HL-60/S4 treated with retinoic acid at 250 ng/mL for 4 days and 3 days (cell line): ENCODE data around the gene TRMT2B.
"Not testable (repeated sequence)": the region's sequence is repeated elsewhere in the genome, so short reads cannot be mapped to it uniquely, and the experiment has no call there.

Experiments used
- in situ Hi-C: fragments of 300-500 bp; cut with MboI; formaldehyde crosslinking; loops from 2 replicates; pipeline ENCODE4 v1.7.0; 2022; ENCODE audit warnings: low sequenced_read_pairs

The TRMT2B gene, protein sequence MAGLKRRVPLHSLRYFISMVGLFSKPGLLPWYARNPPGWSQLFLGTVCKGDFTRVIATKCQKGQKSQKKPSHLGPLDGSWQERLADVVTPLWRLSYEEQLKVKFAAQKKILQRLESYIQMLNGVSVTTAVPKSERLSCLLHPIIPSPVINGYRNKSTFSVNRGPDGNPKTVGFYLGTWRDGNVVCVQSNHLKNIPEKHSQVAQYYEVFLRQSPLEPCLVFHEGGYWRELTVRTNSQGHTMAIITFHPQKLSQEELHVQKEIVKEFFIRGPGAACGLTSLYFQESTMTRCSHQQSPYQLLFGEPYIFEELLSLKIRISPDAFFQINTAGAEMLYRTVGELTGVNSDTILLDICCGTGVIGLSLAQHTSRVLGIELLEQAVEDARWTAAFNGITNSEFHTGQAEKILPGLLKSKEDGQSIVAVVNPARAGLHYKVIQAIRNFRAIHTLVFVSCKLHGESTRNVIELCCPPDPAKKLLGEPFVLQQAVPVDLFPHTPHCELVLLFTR

DNA sequence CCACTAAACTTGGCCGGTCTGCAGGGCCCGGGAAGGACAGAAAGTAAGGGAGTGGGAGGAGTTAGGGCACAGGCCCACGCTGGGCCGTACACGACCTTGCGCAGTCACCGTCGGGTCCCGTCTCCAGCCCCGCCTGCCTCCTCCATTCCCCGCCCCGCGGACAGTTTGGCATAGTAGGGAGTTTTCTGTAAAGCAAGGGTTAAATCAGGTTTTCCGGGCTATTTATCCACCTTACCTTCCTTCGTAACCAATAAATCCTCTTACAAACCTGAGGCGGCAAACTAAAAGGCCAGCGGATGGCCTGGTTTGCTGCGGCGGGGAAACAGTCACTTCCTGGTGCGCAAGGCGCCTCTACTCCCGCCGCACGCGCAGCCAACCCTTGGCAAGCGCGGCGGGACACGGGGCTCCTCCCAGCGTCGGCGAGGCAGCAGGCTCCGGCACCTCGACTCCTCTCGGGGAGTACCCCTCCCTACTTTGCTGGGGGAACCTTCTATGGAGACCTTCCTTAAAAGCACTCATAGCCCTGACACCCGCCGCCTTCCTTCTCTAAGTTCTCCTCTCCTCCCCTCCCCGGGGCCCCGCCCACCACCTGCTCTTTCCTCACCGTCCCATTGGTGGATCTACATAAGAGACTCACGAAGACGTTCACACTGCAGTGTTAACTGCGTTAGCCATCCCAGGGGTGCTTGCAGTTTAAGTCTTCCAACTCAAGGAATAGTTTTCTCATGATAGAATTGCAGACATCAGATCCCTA lies at the start of gene TRMT2B:
Gene TRMT2B (minus strand): TSS at position 563 of the 754 bp plus-strand sequence. CDS start 9,822 bp downstream, outside the sequence.
- in situ Hi-C loops, result no loop called here

GRCh38 chrX:101097546-101098453 lies 45.9 kb upstream of the TRMT2B start, which contains the start of gene CENPI:
TSS of gene CENPI (plus strand) at chrX:101098204. CDS start at chrX:101101071, 2,867 bp downstream.
- in situ Hi-C loops, result no loop called here

- in situ Hi-C loops, result no loop called here
Measured at GRCh38 chrX:101091817-101092216, 39.9 kb upstream of the TRMT2B start.

DNA sequence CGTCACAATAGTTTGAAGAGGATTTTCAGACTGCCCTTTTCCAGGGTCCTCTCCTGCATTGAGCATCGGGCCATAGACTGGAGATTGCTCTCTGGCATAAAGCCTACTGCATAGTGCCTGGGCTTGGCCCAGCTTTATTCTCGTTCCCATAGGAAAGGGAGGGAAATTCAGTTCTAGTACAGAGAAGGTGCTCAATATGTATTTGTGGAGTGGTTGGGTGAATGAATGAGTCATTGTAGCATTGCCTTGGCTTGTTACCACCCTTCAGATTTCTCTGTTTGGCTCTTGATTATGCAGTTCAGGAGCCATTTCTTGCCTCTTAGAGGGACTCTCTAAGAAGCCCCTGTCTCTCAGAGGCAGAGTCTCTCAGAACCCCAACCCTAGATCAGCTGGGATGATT lies 29.3 kb upstream of the TRMT2B start:
- in situ Hi-C loops, result no loop called here

GRCh38 chrX:101080326-101081124 lies 28.6 kb upstream of the TRMT2B start:
- in situ Hi-C loops, result no loop called here

- in situ Hi-C loops, result no loop called here
Measured at GRCh38 chrX:101079736-101080270, 27.9 kb upstream of the TRMT2B start.

DNA sequence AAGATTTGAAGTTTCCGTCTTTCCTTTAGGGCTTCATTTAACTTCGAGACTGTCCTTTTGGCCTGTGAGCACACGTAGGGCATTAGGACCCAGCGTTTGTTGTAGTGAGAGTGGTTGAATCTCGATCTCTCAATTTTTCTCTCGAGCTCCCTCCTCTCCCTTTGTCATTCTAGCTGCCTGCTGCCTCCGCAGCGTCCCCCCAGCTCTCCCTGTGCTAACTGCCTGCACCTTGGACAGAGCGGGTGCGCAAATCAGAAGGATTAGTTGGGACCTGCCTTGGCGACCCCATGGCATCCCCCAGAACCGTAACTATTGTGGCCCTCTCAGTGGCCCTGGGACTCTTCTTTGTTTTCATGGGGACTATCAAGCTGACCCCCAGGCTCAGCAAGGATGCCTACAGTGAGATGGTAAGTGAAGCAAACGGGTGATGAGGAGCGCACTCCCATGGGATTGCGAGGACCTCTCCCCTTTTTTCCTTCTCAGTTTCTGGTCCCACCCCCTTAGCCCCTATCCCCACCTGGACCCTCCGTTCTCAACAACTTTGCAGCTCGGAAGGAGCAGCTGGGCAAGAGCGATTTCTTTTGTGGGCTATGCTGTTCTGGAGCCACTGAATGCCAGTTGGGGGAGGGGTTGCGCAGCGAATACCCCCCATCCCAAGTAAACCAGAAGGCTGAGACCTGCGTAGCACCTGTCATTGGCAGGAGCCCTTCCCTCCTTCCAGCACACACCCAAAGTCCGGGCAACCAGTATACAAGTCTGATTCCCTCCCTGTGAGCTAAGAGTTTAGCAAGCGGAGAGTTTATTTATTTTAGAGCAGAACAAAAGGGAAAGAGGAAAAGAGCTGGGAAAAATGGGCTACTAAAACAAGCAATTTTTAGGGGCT lies 27.0 kb upstream of the TRMT2B start, which contains the start of gene TMEM35A:
Gene TMEM35A (plus strand): TSS at position 164 of the 883 bp plus-strand sequence. CDS start 124 bp downstream, at position 288.
- in situ Hi-C loops, result no loop called here

DNA sequence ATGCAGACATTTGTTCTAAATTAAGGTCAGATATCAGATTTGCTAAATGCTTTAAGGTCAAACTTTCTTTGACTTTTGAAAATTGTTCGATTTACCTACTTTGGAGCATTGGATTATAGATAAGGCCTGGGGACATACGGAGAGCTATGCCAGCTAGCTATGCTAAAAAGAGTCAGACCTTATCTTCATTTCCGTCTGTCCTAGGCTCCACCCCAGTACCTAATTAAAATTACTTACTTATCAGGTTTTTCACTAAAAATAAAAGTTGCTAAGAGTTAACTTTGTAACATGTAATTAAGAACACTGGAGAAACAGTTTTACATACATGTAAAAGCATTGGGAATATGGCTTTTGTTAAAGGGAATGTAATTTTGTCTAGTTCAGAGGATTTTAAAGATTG lies 19.7 kb upstream of the TRMT2B start:
- in situ Hi-C loops, result no loop called here

DNA sequence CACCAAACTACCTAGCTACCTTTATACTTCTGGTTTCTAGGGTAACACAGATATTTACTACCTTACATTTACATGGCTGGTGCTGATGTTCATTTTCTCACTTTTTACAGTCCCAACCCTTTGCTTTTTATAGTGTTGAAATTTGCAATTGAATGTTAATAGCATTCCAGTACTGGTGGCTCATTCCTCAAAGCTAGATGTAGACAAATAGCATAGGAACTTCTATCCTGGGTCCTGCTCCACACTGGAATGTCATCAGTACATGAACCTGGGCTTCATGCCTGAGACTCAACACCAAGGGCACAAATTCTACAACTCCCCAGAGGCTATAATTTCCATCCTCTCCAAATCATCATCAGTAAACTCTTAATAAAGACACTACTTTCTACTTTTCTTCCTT lies 10.3 kb upstream of the TRMT2B start:
- in situ Hi-C loops, result no loop called here

DNA sequence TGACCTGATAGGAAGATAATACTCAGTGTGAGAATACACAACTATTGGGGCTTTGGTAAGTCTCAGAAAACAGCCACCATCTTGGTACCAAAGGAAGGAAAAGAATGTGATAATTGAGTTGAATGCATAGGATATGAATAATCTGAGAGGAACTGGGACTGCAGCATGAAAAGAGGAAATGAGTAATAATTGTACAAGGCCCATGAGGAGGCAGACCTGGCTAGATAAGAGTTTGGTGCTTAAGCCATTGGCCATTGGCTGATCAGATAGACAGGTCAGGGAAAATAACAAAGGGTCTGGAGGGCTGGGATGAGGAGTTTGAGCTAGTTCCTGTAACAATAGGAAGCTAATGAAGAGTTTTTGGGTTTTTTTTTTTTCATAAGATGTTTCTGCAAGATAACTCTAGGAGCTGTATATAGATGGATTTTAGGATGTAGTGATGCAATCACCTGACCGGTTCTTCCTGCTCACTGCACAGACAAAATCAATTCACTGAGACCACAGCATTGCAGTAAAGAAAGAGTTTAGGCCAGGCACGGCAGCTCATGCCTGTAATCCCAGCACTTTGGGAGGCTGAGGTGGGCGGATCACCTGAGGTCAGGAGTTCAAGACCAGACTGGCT lies 5.3 kb upstream of the TRMT2B start:
- in situ Hi-C loops, result no loop called here

- in situ Hi-C loops, result not testable (repeated sequence)
Measured at GRCh38 chrX:101056551-101056950, 4.6 kb upstream of the TRMT2B start.

DNA sequence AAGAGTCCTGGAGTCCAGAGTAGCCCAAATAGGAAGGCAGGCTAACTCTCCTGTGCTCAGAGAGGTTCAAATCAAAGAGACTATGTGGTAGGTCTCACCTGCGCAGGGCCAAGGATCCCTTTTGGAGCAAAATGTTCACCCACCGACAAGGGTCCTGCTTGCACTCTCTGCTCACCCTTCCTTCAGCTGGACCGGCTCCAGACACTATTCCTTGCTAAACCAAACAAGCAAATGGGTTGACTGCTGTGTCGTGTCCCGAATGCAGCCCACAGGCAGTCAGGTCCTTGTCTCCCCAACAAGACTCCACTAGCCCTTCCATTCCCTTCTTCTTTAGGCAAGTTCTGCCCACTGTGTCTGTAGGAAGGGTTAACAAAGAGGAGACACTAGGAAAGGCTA lies 760 bp downstream of the TRMT2B start:
- in situ Hi-C loops, result no loop called here

GRCh38 chrX:101040197-101040596 lies 11.7 kb downstream of the TRMT2B start:
- in situ Hi-C loops, result no loop called here

- in situ Hi-C loops, result no loop called here
Measured at GRCh38 chrX:101037231-101037630, 14.7 kb downstream of the TRMT2B start.

- in situ Hi-C loops, result no loop called here
Measured at GRCh38 chrX:101029665-101030064, 22.2 kb downstream of the TRMT2B start.

DNA sequence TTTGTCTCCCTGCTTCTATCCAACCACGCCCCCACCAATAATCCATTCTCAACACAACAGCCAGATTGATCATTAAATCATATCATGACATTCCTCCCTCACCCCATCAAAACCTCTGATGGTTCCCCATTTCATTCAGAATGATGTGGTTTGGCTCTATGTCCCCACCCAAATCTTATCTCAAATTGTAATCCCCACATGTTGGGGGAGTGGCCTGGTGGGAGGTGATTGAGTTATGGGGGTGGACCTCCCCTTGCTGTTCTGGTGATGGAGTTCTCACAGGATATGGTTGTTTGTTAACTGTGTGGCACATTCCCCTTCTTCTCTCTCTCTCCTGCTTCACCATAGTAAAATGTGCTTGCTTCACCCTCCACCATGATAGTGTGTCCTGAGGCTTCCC lies 23.3 kb downstream of the TRMT2B start:
- in situ Hi-C loops, result no loop called here

GRCh38 chrX:101025126-101025525 lies 26.8 kb downstream of the TRMT2B start:
- in situ Hi-C loops, result no loop called here

DNA sequence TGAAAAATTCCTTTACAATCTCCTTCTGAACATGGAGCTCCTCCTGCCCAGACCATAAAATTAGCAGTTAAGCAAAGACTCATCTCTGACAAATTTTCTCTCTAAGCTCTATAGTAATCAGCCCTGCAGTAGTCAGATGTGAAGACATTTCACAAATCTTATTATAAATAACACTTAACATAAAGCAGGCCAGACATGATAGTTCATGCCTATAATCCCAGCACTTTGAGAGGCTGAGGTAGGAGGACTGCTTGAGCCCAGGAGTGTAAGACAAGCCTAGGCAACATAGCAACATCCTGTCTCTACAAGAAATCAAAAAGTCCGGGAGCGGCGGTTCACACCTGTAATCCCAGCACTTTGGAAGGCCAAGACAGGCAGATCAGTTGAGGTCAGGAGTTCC lies 29.9 kb downstream of the TRMT2B start:
- in situ Hi-C loops, result no loop called here
